Fibroblast of mammary gland (primary cell): ENCODE measurements around the gene TMEM30B.

ENCODE experiments used
- DNase-seq: peaks from one replicate; pipeline ENCODE4 v3.0.0-alpha.2; 2010; ENCODE audit warnings: low read depth
- H3K4me3 ChIP-seq: 2 replicates; pipeline ENCODE4 v1.5.1; 2011; ENCODE audit warnings: low read depth, mild to moderate bottlenecking, low read length, moderate library complexity; ENCODE audit not compliant: control insufficient read depth
- TF ChIP-seq, protein P1 (sequence below): conservative IDR thresholded peaks from 2 replicates; pipeline ENCODE4 v1.5.1; 2011; ENCODE audit warnings: low read depth, low read length, inconsistent platforms; ENCODE audit not compliant: control insufficient read depth, insufficient read depth

The TMEM30B gene

DNA sequence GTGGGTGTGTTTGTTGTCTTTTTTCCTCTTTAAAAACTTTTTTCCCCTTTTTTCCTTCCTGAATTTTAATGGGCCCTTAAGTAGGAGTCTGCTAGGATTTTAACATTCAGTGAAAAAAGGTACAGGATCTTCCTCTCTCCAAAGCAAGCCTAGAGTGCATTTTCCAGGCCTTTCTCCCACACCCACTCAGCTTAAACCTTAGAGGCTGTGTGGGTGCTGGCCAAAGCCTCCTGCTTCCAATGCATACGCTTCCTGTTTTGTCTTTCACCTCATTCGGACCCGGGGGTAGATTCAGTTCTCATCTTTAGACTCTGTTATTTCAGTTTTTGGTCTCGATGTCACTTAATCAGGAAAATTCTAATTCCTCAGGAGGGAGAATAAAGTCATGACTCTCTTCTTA, 51.2 kb downstream of the TMEM30B start:
- no peak for DNase-seq
- TF ChIP-seq, protein P1, sequence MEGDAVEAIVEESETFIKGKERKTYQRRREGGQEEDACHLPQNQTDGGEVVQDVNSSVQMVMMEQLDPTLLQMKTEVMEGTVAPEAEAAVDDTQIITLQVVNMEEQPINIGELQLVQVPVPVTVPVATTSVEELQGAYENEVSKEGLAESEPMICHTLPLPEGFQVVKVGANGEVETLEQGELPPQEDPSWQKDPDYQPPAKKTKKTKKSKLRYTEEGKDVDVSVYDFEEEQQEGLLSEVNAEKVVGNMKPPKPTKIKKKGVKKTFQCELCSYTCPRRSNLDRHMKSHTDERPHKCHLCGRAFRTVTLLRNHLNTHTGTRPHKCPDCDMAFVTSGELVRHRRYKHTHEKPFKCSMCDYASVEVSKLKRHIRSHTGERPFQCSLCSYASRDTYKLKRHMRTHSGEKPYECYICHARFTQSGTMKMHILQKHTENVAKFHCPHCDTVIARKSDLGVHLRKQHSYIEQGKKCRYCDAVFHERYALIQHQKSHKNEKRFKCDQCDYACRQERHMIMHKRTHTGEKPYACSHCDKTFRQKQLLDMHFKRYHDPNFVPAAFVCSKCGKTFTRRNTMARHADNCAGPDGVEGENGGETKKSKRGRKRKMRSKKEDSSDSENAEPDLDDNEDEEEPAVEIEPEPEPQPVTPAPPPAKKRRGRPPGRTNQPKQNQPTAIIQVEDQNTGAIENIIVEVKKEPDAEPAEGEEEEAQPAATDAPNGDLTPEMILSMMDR, result no peak

DNA sequence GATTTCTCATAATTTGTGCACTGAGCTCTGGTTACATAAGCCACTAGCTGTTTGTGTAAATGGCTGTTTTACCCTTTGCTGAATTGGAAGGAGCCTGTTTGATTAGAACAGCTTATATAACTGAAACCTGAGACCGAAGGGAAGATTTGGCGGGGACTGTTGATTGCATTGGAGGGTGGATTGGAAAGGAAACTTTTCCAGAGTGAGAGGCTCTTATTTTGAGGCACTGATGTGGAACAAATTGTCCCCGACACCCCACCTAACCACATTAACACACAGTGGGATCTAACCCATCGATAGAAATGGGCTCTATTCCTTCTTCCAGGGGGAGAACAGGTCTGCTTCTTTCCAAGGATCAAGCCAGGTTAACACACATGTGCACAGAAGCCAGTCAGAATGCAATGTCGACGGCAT, 51.7 kb downstream of the TMEM30B start:
- H3K4me3 ChIP-seq, result no peak overlapping the region
- TF ChIP-seq, protein P1, result no peak
- DNase-seq, result no peak

More for the DNA sequence above, 51.2 kb downstream of the TMEM30B start:
- H3K4me3 ChIP-seq, result no peak overlapping the region

DNA sequence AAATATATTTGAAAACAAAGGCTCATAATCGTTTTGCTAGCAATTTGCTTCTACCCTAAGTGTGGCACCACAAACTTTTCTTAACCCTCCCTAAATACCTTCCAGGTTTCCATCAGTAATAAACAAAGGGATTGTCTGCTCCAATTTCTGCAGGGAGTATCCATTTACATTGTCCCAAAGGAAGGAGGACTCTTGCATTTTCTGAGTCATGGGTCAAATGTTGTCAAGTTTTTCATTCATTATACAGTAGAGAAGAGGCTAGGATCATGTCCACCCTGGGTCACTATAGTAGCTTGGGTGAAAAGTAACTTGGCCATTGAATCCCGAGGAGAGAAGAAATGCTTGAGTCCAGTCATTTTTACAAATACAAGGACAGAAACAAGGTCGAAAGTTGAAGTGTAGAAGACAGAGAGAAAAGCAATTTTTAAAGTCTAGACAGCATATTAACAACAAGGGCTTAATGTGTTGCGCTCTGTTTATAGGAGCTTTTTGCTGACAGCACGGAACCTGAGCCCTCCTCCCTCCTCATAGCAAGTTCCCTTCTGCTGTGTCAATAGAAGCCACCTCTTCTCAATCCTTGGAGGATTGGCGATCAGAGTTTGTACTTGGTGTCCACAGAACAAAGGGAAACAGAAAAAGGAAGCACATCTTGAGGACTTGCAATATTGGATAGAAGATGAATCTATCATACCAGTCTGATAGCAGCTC, 53.1 kb downstream of the TMEM30B start:
- TF ChIP-seq, protein P1, result no peak
- no peak overlapping the region for H3K4me3 ChIP-seq
- peak; percentile 22 for DNase-seq
